DMS114 treated with DMSO at 0.1 percent for 48 hours (cell line): ENCODE results near the gene CLDN11.

Experiments
- DNase-seq: peaks from one replicate; lab custom pipeline; 2025; ENCODE audit not compliant: unreplicated experiment; lab: John Stamatoyannopoulos, UW

Gene CLDN11

DNA sequence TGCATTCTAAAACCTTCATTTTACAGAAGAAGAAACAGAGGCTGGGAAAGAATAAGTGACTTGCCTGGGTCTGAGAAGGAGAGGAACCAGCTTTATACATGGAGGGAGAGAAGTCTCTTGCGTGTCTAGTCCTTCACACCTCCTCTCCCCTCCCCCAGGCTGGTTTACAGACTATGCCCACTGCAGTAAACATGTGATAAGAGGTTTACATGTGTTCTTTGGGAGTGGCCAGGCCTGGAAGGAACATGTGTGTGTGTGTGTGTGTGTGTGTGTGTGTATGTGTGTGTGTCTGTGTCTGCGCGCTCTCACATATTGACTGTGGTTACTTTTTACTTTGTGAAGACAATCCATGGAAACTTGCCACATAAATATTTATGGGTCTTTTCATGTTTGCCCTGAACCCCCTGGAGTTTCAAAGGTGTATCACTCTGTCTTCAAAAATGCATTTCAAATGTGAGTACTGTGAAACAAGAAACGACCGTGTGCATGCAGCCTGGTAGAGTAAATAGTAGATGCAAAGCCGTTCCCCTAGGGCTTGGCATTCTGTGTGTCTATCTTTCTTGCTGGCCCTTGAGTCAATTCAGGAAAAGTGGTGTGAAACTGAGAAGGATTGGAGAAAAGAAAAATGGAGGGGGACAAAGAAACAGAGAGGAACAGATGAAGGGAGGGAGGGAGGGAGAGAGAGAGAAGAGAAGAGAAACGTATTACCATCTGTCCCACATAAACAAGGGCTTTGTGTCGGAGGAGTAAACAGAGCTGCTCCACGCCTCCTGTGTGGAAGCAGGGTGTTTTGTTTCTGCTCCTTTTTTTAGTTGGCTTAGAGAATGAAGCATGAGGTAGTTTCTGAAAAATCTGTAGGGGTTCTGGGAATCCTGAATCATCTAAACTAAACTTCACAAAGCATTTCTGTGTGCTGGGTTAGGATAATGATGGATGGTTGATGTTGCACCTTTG is 51.7 kb downstream of the CLDN11 start:
- DNase-seq, result no peak

DNA sequence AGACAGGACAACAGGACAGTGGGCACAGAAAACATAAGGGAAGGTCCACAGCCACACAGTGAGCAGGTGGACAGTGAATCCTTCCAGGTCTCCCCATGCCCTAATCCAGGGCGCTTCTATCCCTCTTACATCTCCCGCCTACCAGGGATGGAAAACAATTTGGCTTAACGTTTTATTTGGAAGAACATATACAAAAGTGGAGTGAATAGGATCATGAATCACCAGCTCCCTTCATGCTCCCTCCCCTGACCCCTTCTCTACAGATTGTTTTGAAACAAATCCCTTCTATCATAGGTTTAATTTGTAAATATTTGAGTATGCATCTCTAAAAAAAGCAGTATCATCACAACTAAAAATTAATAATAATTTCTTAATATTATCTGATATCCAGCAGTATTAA is 52.5 kb downstream of the CLDN11 start:
- DNase-seq, result no peak

GRCh38 chr3:170473358-170473757 is 54.7 kb downstream of the CLDN11 start:
- DNase-seq, result no peak

DNA sequence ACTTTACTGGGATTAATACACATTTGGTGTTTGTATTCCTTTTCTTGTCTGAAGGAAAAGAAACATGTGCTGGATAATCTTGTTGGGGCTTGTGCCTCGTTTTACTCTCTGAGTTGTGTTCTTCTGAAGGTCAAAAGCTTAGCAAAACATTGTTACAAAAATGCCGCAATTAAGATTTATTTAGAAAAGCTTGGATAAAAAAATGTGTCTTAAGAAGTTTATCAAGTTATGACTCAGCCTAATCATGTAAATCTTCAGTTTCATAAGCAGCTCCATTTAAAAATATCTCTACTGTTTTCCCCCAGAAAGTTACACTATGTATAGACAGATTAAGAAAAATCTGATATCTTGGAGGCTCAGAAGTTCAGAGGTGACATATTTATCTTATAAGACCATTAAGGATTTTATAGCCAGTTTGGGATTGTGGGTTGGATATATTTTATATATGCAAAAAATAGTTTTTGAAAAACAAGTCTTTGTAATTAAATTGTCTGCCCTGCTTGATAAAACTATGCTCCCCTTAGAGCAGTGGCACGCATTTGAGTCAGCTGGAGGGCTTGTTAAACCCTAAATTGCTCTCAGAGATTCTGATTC is 56.5 kb downstream of the CLDN11 start:
- DNase-seq, result no peak

DNA sequence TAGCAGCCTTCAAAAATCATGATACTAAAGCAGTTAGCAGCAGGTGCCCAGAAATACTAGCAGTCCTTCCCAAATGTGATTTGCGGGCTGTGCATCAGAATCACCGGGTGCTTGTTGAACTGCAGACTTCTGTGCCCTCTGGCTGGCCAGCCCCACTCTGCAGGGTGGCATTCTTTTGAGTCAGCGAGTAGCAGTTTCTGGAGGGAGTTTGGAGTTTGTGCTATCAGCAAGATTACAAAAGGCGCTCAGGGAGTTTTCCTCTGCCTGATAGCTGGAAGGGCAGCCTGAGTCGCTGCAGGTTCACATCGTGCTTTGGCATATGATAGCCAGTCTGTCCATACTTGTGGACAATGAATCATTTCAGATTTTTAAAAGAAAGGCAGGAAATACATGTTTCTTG is 57.6 kb downstream of the CLDN11 start:
- no peak for DNase-seq

DNA sequence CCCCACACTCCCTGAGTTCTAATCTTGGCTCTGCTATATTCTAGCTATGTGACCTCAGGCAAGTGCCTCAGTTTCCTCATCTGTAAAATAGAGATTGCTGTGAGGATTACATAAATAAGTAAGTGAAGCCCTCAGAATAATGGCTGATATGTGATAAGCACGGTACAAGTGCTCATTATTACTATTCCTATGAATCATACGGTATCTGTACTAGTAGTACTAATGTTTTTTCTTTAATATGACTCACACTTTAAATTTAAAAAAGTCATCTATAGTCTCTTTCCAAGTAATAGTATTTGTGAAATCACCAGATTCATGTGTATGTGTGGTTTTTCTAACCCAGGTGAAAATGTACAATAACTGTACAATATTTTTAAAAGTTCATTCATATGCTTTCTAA is 58.7 kb downstream of the CLDN11 start:
- DNase-seq, result no peak

DNA sequence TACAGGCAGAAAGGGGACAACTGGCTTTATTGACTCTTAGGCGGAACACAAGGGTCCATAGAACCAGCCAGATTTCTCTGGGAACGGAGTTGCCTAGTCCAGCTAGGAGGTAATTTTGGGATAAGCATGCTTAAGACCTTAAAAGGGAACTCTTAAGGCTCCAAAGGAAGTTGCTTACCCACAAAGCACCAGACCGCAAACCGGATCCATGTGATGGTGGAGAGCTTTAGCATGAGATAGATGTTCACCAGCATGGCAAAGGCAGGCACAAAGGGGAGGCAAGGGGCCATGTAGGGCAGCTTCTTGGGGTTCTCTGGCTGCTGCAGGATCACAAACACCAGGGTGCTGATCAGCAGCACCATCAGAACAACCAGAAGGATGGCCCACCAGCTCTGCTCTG is 61.4 kb downstream of the CLDN11 start:
- DNase-seq, result no peak

- no peak for DNase-seq
Measured at GRCh38 chr3:170482199-170482598, 63.5 kb downstream of the CLDN11 start.

GRCh38 chr3:170483485-170484262 is 65.0 kb downstream of the CLDN11 start:
- no peak for DNase-seq
